T-helper 22 cell (primary cell): ENCODE data around the gene CASP1.
"Not testable (repeated sequence)": the region's sequence is repeated elsewhere in the genome, so short reads cannot be mapped to it uniquely, and the experiment has no call there.

Source experiments
- DNase-seq: peaks from one replicate; pipeline ENCODE4 v3.0.0-alpha.2; 2020; ENCODE audit warnings: low read depth

CASP1 gene

DNA sequence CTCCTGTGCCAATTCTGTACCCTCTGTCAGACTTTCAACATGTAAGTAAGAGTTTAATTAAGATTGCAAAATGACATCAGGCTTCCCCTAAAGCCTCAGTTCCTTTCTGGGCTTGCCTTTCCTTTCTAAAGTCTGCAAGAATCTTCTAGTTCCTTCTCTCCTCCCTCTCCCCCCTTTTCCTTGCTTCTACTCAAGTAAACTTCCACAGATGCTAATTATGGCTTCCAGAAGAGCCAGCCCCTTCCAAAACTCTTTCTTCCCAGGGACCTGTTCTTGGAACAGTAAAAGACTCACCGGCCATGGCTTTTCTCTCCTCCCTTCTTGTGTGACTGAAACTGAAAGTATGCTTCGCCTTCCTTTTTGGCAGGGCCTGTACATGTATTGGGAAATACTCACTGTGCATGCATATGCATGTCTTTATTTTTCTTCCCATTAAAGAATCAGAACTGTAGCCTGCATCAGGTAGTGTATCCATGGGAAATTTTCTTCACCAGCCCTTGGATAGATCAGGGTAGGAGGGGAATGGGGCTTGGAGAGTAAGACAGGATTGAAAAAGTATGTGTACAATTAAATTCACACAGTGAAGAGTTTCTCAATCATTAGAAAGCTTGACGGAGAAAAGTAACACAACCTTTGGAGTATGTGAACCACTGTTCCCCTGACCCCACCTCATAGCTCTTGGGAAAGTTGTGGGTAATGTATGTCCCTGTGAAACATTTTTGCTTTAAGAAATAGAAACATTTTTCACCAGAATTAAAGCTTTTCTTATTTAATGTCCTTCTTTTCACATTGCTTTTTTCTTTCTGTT lies at the start of gene CASP1:
CASP1 (minus strand) TSS at position 332 of the 808 bp plus-strand sequence; CDS start at position 301, 31 bp downstream.
- DNase-seq = no peak

DNA sequence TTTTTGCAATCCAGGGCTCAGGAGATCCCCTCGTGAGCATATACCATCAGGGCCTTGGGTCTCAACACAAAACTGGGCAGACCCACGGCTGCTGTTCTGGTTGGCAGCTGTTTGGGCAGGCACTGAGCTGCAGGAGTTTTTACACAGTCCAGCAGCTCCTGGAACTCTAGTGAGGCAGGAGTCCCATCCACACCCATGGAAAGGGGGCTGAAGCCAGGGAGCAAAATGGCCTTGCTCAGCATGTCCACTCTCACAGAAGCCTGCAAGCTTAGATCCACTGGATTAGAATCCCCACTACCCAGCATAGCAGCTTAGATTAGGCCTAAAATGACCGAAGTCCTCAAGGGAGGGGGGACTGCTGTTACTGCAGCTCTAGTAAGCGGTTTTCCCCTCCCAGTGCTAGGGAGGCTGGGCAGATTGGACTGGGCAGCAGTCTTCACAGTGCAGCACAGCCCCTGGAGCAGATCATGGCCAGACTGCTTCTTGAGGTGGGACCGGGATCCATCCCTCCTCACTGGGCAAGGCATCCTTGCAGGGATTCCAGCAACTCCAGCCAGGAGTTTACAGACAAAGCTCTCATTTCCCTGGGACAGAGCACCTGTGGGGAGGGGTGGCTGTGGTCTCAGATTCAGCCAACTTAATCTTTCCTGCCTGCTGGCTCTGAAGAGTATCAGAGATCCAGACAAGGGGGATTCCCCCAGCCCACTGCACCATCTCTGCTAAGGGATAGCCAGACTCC lies 46.6 kb upstream of the CASP1 start:
- DNase-seq = no peak

DNA sequence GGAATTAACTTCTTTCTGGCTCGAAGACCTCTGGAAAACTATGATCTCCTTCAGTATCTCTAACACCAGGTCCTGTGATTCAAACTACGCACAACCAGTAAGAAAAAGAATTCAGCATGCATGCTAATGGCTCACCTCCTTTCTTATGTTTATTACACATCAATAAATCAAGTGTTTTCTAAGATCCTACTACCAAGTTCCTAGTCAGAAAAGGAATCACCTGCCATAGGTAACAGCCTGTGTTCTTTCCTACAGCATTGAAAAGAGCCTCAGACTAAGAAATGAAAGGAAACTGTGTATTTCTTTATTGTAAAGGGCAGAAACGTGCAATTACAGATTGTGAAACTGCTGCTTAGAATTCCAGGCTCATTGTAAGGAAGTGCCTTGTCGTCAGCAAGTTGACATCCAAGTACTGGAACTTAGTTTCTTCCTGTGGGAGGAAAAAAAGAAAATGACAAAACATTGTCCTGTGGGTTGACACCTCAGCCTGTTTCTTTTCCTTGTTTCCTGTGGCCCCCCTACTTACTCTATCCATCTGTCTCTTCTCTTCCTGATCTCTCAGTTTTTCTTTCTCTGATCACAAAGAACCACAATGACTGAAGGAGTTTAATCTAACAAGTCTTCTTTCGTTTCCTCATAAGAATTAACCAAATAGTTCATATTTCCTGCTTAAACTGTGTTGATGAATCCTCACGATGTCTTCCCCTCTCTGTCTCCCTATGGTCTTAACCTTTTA lies 45.4 kb upstream of the CASP1 start:
- DNase-seq = not testable (repeated sequence)

DNA sequence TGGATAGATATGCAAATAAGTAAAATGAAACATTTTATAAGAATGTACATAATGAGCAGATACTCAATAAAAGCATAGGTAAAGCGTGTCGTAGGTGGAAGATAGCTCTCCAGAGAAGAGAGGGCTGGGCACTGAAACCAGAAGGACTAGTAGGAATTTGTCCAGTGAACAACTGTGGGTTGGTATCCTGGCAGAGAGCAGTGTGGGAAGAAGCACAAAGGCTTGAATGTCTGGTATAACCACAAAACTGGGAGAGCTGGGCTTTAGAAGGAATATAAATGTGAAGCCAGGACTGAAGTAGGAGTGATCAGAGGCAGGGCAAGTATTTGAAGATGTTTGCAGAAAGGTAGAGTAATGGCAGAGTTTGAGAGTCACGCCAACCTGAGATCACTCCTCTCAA lies 43.3 kb upstream of the CASP1 start:
- DNase-seq = no peak

DNA sequence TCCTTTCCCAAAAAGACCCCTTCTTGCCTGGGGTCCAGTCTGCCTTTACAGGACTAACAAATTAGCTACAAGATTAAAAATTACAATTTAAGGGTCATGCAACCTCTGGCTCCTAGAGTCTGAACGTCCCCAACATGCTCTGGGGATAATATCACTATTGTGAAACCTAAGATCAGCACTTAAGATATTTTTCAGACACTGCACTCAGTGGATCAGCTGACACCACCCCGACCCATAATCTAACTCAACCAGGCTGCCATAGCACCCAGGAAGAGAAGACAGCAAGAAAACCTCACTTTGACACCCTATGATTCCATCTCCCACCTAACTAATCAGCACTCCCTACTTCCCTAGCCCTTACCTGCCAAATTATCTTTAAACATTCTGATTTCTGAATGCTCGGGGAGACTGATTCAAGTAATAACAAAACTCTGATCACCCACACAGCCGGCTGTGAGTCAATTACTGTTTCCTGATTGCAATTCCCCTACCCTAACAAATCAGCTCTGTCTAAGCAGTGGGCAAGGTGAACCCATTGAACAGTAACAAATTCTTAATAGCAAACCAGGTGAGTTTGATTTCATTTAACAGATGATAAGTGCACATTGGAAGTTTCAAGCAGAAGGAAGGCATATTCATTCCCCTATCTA lies 42.3 kb upstream of the CASP1 start:
- DNase-seq = not testable (repeated sequence)

DNA sequence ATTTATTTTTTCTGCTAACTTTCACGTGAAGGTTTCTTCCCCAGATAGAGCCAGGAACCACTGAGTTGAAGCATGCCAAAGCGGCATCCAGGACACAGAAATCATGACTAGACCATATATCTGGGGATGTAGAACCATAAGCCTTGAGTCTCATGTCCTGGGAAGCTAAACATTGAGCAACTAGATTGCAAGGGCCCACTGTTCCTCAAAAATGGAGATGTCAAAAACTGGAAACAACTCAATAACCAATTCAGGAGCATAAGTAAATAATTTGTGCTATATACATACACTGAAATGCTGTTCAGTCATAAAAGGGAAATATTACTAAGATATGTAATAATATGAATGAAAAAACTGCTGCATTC lies 39.2 kb upstream of the CASP1 start:
- DNase-seq = no peak

DNA sequence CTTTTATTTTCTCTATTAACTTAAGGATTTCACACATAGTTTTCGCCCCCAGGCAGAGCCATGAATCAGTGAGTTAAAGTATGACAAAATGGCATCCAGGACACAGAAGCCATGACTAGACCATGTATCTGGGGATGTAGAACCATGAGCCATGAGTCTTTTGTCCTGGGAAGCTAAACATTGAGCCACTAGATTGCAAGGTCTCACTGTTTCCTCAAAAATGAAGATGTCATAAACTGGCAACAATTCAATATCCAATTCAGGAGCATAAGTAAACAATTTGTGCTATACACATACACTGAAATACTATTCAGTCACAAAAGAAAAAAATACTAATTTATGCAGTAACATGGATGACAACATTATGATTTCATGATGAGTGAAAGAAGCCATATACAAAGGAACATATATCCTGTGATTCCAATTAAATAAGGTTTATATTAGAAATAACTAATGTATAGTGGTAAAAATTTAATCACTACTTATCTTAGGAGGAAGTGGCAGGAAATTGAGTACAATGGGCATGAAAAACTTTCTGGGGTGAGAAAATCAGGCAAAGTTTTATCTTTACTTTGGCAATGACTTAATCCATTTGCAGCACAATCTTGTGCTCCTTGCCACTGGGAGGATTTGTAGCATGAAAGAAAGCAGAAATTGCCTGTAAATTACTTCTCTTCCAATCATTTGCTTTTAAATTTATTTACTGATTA lies 38.7 kb upstream of the CASP1 start:
- DNase-seq = no peak

DNA sequence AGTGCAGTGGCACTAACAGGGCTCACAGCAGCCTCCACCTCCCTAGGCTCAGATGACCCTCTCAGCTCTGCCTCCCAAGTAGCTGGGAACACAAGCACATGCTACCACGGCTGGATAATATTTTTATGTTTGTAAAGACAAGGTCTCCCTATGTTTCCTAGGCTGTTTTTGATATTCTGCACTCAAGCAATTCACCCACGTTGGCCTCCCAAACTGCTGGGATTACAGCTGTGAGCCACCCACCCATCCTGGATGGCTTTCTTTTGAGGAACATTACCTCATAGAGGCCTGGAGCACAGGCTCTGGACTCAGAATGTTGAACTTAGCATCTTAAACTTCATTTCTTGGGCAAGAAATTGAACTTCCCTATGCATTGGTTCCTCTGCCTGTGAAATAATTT lies 37.1 kb upstream of the CASP1 start:
- DNase-seq = not testable (repeated sequence)

DNA sequence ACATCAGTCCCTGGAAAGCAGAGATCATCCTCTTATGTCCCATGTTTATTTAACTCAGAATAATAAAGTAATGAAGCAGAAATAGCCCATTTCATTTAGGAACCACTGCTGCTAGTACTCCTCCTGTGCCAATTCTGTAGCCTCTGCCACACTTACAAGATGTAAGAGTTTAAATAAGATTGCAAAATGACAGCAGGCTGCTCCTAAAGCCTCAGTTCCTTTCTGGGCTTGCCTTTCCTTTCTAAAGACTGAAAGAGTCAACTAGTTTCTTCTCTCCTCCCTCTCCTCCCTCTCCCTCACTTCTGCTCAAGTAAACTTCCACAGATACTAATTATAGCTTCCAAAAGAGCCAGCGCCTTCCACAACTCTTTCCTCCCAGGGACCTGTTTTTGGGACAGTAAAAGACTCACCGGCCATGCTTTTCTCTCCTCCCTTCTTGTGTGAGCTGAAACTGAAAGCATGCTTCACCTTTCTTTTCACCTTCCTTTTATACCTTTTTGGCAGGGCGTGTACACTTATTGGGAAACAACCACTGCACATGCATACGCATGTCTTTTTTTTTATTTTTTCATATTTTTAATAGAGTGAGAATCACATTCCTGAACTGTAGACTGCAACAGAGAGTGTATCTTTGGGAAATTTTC lies 36.3 kb upstream of the CASP1 start:
- no peak for DNase-seq

DNA sequence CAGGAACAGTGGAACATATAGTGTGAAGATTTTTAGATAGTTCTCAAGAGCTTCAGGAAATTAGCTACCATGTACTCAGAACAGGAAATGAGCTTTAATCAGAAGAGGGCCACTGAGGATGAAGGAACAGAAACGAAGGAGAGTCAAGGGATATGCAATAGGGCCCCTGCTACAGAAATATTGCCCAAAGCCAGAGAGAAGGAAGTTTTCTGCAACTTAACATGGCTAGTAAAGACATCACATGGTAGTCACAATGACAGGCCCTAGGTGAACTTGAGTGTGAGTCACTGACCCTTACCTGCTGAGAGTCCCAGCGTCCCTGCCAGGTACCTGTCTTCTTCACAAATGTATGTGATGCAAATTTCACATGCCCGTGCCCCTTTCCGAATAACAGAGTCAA lies 35.4 kb upstream of the CASP1 start:
- no peak for DNase-seq

DNA sequence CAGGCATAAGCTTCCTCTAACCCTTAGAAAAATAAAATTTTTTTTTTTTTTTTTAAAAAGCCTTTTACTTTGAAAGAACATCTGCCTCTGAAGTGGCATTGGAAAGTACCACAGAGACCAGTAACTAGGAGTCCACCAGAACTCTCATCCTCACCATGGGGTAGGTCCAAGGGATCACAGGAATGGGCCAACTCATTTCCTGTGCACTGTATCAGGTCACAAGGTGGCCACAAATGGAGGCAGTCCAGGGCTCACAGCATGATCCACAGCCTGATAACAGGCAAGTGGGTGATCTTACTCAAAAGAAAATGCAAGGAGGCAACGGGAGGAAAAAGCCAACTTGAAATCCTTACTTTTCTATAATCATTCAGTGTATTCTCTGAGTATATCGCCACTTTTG lies 34.8 kb upstream of the CASP1 start:
- DNase-seq = not testable (repeated sequence)

DNA sequence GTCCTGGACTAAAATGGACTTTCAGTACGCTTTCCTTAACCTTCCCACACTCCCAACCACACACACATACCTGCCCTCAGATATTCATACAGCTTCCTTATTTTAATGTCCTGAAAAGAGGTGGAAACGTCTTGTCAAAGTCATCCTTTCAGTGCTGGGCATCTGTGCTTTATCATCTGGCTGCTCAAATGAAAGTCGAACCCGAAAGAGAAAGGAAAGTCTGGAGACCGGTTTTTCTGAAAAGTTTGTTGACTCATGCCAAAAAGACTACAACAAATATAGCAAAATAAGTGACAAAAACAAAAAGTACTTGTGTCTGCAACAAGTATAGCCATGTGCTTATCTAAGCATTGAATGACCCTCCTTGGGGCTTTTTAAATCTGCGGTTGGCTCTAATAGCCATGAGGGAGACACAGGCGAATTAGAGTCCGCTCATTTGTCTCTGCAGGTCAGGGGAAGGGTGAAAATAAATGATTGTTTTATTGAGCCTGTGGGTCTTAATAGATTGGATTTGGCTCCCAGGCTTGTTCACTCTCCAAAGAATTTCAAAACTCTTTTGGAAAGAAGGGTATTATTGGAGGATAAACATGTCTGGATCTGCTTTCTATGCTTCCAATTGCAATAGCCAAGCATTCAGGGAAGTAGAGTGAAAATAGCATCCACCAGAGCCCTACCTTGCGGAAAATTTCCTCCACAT lies 28.4 kb upstream of the CASP1 start:
- DNase-seq = not testable (repeated sequence)

DNA sequence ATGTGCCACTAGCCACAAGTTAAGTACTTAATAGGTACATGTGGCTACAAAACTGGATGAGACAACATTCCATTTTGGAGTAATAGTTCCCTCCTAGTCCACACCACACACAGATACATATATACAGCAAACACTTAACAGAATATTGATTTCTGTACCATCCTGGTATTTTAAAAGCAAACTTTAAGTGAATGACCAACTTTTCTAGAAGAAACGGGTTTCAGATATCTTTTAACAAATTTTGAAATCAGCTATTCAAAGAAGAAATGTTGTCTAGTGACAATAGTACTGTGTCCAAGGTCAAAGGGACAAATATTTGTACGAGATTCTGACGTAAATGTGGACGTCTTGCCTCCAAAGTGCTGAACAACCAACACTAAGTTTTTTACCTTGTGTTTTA lies 22.5 kb upstream of the CASP1 start:
- DNase-seq = no peak

DNA sequence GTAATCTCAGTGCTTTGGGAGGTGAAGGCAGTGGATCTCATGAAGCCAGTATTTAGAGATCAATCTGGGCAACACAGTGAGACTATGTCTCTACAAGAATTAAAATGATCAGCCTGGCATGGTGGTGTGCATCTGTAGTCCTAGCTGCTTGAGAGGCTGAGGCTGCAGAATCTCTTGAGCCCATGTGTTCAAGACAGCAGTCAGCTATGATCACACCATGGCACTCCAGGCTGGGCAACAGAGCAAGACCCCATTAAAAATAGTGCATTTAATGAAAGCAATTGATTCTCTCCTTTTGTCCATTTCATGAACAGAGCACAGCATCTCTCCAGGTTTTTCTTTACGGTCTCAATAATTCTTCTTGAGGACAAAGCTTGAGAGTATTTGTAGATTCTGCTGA lies 21.5 kb upstream of the CASP1 start:
- DNase-seq = no peak

DNA sequence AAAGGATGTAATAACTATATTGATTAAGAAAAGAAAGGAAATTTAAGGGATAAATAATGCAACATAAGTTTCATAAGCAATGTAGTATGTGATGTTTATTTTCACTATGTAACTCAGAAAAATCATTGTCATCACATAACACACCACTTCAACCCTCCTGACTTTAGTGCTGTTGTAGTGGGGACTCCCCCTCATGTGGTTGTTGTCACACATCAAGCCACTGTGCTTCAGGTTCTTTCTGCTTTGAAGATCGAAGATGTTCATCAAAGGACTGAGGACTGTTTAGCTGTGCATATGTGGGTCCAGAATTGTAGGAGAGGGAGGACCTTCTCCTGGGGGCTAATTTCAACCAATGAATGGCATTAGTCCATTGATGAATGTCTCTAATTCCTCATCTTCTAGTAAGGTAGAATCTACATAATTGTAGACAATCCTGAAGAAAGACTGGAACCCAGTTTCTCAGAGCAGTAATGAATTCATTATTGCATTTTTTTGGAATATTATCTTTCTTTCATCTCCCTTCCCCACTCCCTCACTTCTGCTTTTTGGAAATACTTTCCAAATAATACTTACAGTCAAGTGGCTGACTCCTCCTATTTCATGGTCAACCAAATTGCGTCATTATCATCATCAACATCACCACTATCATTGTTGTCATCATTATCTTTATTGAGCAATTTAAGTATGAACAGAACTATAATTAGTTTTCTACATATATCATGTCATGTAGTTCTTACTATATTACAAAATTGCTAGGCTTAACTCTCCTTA lies 20.0 kb upstream of the CASP1 start:
- no peak for DNase-seq

DNA sequence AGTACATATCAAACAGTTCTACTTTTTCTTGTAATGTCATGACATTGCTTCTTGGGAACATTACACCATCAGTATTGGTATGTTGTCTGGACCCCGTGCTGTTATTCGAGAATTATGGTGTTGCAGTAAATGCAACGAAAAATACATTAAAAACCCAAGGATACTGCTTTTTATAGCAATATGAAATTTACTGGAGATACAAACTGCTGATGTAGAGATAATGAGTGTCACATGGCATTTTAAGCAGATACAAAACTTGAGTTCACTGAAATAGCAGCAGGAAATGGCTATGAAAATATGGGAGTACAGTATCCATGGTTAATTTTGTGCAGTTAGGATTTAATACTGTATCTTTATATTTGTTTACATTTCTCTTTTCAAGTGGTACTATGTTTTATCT lies 17.5 kb upstream of the CASP1 start:
- DNase-seq = no peak

DNA sequence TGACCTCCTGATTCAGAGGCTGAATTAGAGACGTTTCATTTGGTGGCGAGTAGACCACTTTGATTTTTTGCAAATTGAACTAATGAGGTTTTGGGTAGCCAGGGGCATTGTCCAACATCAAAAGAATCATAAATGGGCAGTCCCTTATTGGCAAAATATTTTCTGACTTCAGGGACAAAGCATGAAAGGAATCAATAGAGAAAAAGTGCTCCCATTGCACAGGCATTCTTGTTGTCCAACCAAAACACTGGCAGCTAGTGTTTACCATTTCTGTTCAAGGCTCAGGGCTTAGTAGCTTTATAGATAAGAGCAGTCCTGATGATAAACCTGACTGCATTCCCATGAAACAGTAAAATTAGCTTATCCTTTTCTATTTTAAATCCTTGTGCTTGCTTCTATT lies 16.6 kb upstream of the CASP1 start:
- DNase-seq = no peak

DNA sequence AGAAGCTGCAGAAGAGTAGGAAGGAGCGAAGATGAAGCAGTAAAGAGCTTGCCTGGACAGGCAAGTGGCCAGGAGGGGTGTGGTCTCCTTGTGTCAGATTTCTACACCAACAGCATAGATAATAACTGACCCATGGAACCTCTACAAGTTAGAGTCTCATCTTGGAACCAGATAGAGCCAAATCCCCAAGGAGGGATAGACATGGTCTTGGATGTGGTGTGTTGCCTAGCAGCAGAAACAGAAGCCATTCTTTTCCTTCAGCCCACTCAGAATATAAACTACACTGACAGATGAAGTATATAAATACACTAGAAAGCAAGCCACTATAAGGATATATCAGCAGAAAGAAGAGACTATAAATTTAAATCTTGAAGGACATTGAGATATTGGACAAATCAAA lies 14.5 kb upstream of the CASP1 start:
- DNase-seq = no peak

DNA sequence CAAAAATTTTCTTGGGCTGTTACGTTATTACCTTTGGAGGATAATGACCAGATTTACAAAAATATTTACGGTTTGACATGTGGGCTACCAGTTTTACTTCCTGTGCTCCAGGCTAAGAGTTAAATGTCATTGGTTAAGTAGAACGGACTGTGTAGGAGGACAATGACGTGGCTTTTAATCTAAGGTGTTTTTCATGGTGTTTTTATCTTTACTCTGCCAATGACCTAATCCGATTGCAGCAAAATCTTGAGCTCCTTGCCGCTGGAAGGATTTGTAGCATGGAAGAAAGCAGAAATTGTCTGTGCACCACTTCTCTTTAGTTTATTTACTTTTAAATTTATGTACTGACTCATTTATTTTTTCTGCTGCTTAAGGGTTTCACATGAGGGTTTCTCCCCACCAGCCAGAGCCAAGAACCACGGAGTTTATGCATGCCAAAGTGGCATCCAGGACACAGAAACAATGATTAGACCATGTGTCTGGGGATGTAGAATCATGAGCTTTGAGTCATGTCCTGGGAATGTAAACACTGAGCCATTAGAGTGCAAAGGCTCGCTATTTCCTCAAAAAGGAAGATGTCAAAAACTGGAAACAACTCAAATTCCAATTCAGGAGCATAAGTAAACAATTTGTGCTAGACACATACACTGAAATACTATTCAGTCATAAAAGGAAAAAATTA lies 12.1 kb upstream of the CASP1 start:
- DNase-seq = no peak
